NCI-H2029 treated with DMSO at 0.1 percent for 48 hours (cell line): Measurements from ENCODE around the gene IRS1.

Experiments
- DNase-seq: peaks from one replicate; lab custom pipeline; 2025; lab: John Stamatoyannopoulos, UW

The IRS1 gene

DNA sequence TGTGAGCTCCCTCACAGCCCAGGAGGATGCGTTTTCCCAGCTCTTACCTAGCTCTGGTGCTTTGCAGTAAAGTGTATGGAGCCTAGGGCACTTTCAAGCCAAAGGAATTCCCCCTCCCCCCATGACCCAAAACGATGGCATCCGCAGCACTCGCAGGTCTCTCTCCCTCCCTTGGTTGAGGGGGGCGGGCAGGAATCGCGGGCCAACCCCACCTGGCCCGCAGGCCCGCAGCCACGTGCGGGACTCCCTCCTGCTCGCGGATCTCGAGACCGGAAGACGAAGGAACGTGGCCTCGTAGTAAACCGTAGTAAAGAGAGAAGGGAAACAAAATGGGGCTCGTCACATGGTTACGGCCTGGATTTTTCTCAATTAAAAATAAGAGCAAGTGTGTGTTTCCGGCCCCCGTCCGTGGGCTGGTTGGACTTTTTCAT is 8.5 kb downstream of the IRS1 start:
- DNase-seq, result peak; percentile 48

- no peak for DNase-seq
Measured at GRCh38 chr2:226790431-226790830, 9.2 kb downstream of the IRS1 start.

DNA sequence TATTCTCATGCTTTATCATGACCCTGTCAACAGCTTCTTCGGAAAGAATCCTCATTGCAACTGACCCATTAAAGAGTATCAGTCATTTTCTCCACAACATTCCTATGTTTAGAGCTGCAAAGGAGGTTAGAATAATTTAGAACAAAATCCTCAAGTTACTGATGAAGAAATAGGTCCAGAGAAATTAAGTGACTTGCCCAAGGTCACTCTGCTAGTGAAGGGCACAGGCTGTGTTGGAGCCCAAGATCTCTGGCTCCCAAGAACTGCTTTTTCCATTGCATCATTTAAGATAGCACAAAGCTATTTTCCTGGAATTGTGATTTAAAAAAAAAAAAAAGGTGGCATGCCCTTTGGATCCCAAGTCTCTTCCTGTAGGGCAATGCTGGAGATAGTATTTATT is 9.6 kb downstream of the IRS1 start:
- no peak for DNase-seq

- DNase-seq, result no peak
Measured at GRCh38 chr2:226788881-226789490, 10.6 kb downstream of the IRS1 start.

DNA sequence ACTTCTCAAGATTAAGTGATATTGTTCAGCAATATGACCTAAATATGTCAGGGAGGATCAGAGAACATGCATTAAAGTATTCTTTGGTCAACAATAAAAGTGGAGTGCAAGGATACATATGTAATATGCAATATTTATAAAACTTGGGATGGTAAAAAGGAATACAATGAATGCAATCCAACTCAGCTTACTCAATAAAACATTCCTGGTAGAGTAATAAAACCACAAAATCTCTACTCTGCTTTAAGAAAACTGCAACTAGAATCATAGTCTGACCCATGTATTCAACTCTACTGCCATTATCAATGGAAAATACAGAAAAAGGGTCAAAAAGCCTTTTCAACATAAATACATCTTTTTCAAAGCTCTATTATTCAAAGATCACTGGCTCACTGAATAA is 11.6 kb downstream of the IRS1 start:
- no peak for DNase-seq

DNA sequence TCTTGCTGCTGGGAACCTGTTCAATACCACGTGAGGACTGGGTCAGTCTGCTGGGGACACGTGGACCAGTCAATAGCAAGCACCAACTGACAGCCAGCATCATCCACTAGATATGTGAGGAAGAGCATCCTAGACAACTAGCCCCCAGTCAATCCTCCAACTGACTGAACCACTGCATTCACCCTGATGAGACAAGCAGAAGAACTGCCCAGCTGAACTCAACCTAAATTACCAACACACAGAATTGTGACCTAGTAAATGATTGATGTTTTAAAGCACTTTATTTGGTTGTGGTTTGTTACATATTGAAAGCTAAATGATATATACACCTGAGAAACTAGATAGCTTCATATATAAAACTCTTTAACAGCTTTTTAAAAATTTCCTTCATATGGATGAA is 15.7 kb downstream of the IRS1 start:
- no peak for DNase-seq

- DNase-seq, result no peak
Measured at GRCh38 chr2:226782092-226782713, 17.4 kb downstream of the IRS1 start.

- DNase-seq, result no peak
Measured at GRCh38 chr2:226780431-226780830, 19.2 kb downstream of the IRS1 start.

DNA sequence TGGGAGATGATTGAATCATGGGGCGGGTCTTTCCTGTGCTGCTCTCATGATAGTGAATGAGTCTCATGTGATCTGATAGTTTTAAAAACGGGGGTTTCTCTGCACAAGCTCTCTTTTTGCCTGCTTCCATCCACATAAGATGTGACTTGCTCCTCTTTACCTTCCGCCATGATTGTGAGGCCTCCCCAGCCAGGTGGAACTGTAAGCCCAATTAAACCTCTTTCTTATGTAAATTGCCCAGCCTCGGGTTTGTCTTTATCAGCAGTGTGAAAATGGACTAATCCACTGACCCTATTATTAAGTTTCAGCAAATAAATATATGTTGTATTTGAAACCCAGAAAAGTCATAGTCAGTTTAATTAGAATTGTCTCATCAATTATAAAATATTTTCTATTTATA is 22.0 kb downstream of the IRS1 start:
- DNase-seq, result no peak

GRCh38 chr2:226776104-226776503 is 23.5 kb downstream of the IRS1 start:
- no peak for DNase-seq

- no peak for DNase-seq
Measured at GRCh38 chr2:226775032-226775509, 24.5 kb downstream of the IRS1 start.

DNA sequence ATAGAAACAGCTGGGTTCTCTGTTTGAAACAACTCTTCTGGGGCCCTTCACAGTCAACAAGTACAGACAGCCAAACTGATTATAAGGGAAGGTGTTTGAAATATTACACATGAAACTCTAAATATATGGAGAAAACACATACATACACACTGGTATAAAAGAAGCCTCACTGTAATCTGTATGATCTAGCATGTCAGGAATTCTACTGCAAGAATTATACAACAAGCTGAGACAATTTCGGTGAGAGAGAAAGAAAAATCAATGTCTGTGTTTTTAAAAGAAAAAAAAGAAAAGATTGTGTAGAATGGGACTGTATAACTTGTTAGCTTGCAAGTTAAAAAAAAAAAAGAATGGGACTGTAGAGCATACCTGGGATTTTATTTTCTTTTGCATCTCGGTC is 26.3 kb downstream of the IRS1 start:
- no peak for DNase-seq

GRCh38 chr2:226772389-226773179 is 27.0 kb downstream of the IRS1 start:
- no peak for DNase-seq

DNA sequence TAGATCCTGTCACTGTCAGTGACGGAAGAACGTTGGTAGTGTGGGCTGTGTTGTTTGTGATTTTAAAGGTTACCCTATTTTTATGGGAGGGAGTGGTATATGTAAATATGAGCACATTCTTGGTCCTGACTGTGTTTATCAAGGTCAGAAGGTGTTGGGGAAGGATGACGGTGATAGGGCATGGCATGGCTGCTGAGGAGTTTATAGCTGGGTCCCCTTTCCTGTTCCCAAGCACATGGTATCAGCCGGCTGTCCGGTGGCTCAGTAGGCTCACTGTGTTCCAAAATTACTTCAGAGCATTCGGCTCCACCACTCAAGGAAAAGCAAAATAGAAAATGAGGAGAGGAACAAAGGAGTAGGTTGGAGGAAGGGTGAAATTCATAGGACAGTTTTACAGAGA is 28.6 kb downstream of the IRS1 start:
- DNase-seq, result no peak

DNA sequence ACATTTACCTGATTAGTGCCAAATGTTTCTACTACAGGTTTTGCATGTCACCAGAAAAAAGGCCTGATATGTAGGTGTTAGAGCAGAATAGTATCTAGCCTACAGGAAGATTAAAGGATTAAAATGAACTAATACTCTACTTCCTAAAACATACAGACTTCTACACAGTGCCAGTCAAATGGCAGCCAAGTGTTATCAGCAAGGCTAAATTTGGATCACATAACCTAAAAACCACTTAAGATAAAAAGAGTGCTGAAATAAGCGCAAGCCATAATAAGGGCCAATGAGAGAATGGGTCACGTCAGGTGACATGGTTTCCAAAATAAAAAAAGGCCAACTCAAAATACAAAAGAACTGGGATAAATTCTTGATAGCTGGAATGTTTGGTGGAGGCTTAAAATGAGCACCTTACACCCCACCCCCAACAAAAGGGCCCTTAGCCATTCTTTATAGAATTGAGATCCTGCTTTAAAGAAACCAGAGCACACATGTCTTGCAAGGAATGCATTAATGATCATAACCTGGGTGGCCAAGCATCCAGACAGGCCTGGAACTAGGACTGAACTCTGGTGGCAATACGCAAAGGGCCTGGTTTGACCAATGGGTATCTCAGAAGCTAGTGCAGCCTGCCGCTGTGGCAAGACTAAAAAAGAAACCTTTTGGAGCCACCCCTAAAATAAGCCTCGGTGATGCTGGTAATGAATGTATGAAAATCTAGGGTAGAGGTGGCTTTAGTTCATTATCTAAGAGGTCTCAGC is 32.4 kb downstream of the IRS1 start:
- DNase-seq, result no peak

GRCh38 chr2:226766352-226767055 is 33.1 kb downstream of the IRS1 start:
- DNase-seq, result no peak

GRCh38 chr2:226763320-226763719 is 36.3 kb downstream of the IRS1 start:
- no peak for DNase-seq

GRCh38 chr2:226761195-226761583 is 38.4 kb downstream of the IRS1 start:
- DNase-seq, result no peak

- DNase-seq, result no peak
Measured at GRCh38 chr2:226760412-226761194, 39.0 kb downstream of the IRS1 start.

GRCh38 chr2:226759768-226760167 is 39.9 kb downstream of the IRS1 start:
- no peak for DNase-seq
